GF-D8 (cell line): ENCODE data around the gene RAB20.
A peak's percentile ranks its signal among the peaks of the same experiment; 100 is the strongest.
"Not testable (repeated sequence)": the region's sequence is repeated elsewhere in the genome, so short reads cannot be mapped to it uniquely, and the experiment has no call there.

ENCODE experiments used
- DNase-seq: peaks from one replicate; lab custom pipeline; 2025; lab: John Stamatoyannopoulos, UW

The RAB20 gene

GRCh38 chr13:110509971-110510786 lies 51.3 kb downstream of the RAB20 start:
- DNase-seq: peak; percentile 91

GRCh38 chr13:110509478-110509926 lies 52.0 kb downstream of the RAB20 start:
- no peak for DNase-seq

GRCh38 chr13:110507678-110508381 lies 53.7 kb downstream of the RAB20 start:
- DNase-seq: no peak

- no peak for DNase-seq
These were observed 54.5 kb downstream of the RAB20 start for GRCh38 chr13:110506859-110507566.

- no peak for DNase-seq
These were observed 55.1 kb downstream of the RAB20 start for GRCh38 chr13:110506396-110506795.

GRCh38 chr13:110505594-110505993 lies 55.9 kb downstream of the RAB20 start:
- DNase-seq: no peak

- no peak for DNase-seq
These were observed 57.5 kb downstream of the RAB20 start for GRCh38 chr13:110503979-110504499.

GRCh38 chr13:110503037-110503901 lies 58.3 kb downstream of the RAB20 start:
- DNase-seq: peak; percentile 49

GRCh38 chr13:110501188-110501587 lies 60.3 kb downstream of the RAB20 start:
- no peak for DNase-seq

- no peak for DNase-seq
These were observed 61.2 kb downstream of the RAB20 start for GRCh38 chr13:110500341-110500740.

GRCh38 chr13:110499621-110500281 lies 61.8 kb downstream of the RAB20 start:
- no peak for DNase-seq

GRCh38 chr13:110498765-110499164 lies 62.8 kb downstream of the RAB20 start:
- DNase-seq: no peak

- no peak for DNase-seq
These were observed 63.2 kb downstream of the RAB20 start for GRCh38 chr13:110498327-110498726.

GRCh38 chr13:110497896-110498295 lies 63.6 kb downstream of the RAB20 start:
- DNase-seq: not testable (repeated sequence)

- no peak for DNase-seq
These were observed 64.5 kb downstream of the RAB20 start for GRCh38 chr13:110497003-110497402.

- no peak for DNase-seq
These were observed 65.2 kb downstream of the RAB20 start for GRCh38 chr13:110496281-110496680.

- DNase-seq: no peak
These were observed 65.6 kb downstream of the RAB20 start for GRCh38 chr13:110495881-110496280.

- no peak for DNase-seq
These were observed 66.1 kb downstream of the RAB20 start for GRCh38 chr13:110495376-110495775.

GRCh38 chr13:110493613-110494012 lies 67.9 kb downstream of the RAB20 start:
- DNase-seq: no peak

GRCh38 chr13:110492679-110493593 lies 68.6 kb downstream of the RAB20 start:
- DNase-seq: no peak
